Stimulated activated CD4-positive, alpha-beta T cell treated with anti-CD3 and anti-CD28 coated beads, Interleukin-12 subunit alpha, Interleukin-12 subunit beta, amount 100 ng/mL, for 48 hours (primary cell): Measurements from ENCODE around the gene PPFIBP1.
"Not testable (repeated sequence)": the region's sequence is repeated elsewhere in the genome, so short reads cannot be mapped to it uniquely, and the experiment has no call there.

ENCODE experiments used
- DNase-seq, 3 donors: peaks; one replicate each; pipeline ENCODE4 v3.0.0-alpha.2; 2020; ENCODE audit warnings: low read depth in 2 of 3, low spot score in 1 of 3

PPFIBP1 gene

GRCh38 chr12:27564612-27565213 is 40.7 kb downstream of the PPFIBP1 start:
- DNase-seq: no peak

- no peak for DNase-seq
Measured at GRCh38 chr12:27566159-27566558, 42.2 kb downstream of the PPFIBP1 start.

GRCh38 chr12:27566626-27567025 is 42.6 kb downstream of the PPFIBP1 start:
- no peak for DNase-seq

GRCh38 chr12:27571463-27571862 is 47.5 kb downstream of the PPFIBP1 start:
- DNase-seq: no peak

GRCh38 chr12:27572486-27573255 is 48.7 kb downstream of the PPFIBP1 start:
- DNase-seq: no peak

GRCh38 chr12:27573972-27574371 is 50.0 kb downstream of the PPFIBP1 start:
- no peak for DNase-seq

GRCh38 chr12:27575090-27575761 is 51.2 kb downstream of the PPFIBP1 start:
- no peak for DNase-seq

GRCh38 chr12:27575762-27576118 is 51.7 kb downstream of the PPFIBP1 start:
- DNase-seq: no peak

GRCh38 chr12:27576667-27577347 is 52.8 kb downstream of the PPFIBP1 start:
- DNase-seq: no peak

- DNase-seq: no peak
Measured at GRCh38 chr12:27577688-27578087, 53.7 kb downstream of the PPFIBP1 start.

- DNase-seq: no peak
Measured at GRCh38 chr12:27578689-27579372, 54.8 kb downstream of the PPFIBP1 start.

GRCh38 chr12:27580561-27581330 is 56.7 kb downstream of the PPFIBP1 start:
- no peak for DNase-seq

GRCh38 chr12:27581331-27581671 is 57.3 kb downstream of the PPFIBP1 start:
- DNase-seq: not testable (repeated sequence)

GRCh38 chr12:27581833-27582232 is 57.8 kb downstream of the PPFIBP1 start:
- DNase-seq: not testable (repeated sequence)

- DNase-seq: not testable (repeated sequence)
Measured at GRCh38 chr12:27582445-27582844, 58.4 kb downstream of the PPFIBP1 start.

- DNase-seq: no peak
Measured at GRCh38 chr12:27583057-27583797, 59.2 kb downstream of the PPFIBP1 start.

- DNase-seq: no peak
Measured at GRCh38 chr12:27583981-27584380, 60.0 kb downstream of the PPFIBP1 start.

GRCh38 chr12:27585739-27586265 is 61.8 kb downstream of the PPFIBP1 start:
- DNase-seq: no peak

GRCh38 chr12:27588075-27588730 is 64.2 kb downstream of the PPFIBP1 start:
- DNase-seq: not testable (repeated sequence)
